H1 (cell line): Measurements from ENCODE around the gene DHDH. TPM values are rescaled to one million over a fixed set of nuclear protein-coding genes. Genes with fewer than 3 reads are reported as not detected.

Source experiments
- CTCF ChIA-PET: fragments of 300-600 bp; sonication (Branson Sonifier 250); formaldehyde crosslinking; loops from one replicate; lab custom pipeline; 2021; ENCODE audit not compliant: partially characterized antibody; lab: Charles Lee
- POLR2A ChIA-PET: fragments of 300-600 bp; sonication (Branson Sonifier 250); formaldehyde crosslinking; loops from one replicate; lab custom pipeline; 2021; ENCODE audit warnings: inconsistent platforms; ENCODE audit not compliant: partially characterized antibody; lab: Charles Lee
- DNase-seq, 2 experiments: peaks; one replicate each; pipeline versions ENCODE4 v3.0.0 to v3.0.0-alpha.2; 2010 to 2022; ENCODE audit warnings: low spot score in 2 of 2, low read depth in 1 of 2, mixed read lengths in 1 of 2
- FAIRE-seq: peaks from 2 replicates; lab custom pipeline; 2011; peaks lifted over from hg19 to GRCh38; lab: Jason Lieb, UNC
- H2AFZ ChIP-seq: 2 replicates; pipeline ENCODE4 v1.8.1; 2012; ENCODE audit warnings: low read length, inconsistent platforms
- H2AK5ac ChIP-seq: 2 replicates; pipeline ENCODE4 v1.6.1; 2013; ENCODE audit warnings: low read depth, low read length
- H2BK120ac ChIP-seq: replicated peaks from 2 replicates; pipeline ENCODE3; 2013; ENCODE audit warnings: low read depth, low read length, inconsistent platforms
- H2BK12ac ChIP-seq: 2 replicates; pipeline ENCODE4 v1.6.1; 2013; ENCODE audit warnings: low read depth, low read length
- H2BK15ac ChIP-seq: 2 replicates; pipeline ENCODE4 v1.6.1; 2013; ENCODE audit warnings: low read length
- H2BK20ac ChIP-seq: 2 replicates; pipeline ENCODE4 v1.6.1; 2013; ENCODE audit warnings: low read length
- H2BK5ac ChIP-seq: 2 replicates; pipeline ENCODE4 v1.6.1; 2013; ENCODE audit warnings: low read depth, low read length
- H3K14ac ChIP-seq: 2 replicates; pipeline ENCODE4 v1.6.1; 2013; ENCODE audit warnings: inconsistent platforms; ENCODE audit not compliant: insufficient read length
- H3K18ac ChIP-seq: 2 replicates; pipeline ENCODE4 v1.6.1; 2013; ENCODE audit warnings: low read length; ENCODE audit errors: extremely low read depth
- H3K23ac ChIP-seq: 2 replicates; pipeline ENCODE4 v1.6.1; 2013; ENCODE audit warnings: inconsistent platforms; ENCODE audit not compliant: insufficient read length
- H3K23me2 ChIP-seq: 2 replicates; pipeline ENCODE4 v1.6.1; 2013; ENCODE audit warnings: low read depth, low read length
- H3K27ac ChIP-seq: 2 replicates; pipeline ENCODE4 v1.6.1; 2011; ENCODE audit warnings: low read depth, low read length, inconsistent platforms
- H3K27me3 ChIP-seq, 4 experiments: replicated peaks in 1 of 4; 1 replicate in 1 of 4; 2 replicates in 3 of 4; pipeline versions ENCODE4 v1.6.1 to v1.8.1; 2011 to 2013; ENCODE audit warnings: low read length in 3 of 4, mild to moderate bottlenecking in 3 of 4, inconsistent platforms in 2 of 4, mixed read lengths in 2 of 4, moderate library complexity in 1 of 4; ENCODE audit not compliant: control insufficient read depth in 3 of 4, insufficient read depth in 3 of 4; ENCODE audit errors: extremely low read depth in 1 of 4
- H3K36me3 ChIP-seq, 4 experiments: 2 replicates each; pipeline versions ENCODE4 v1.6.1 to v1.8.1; 2011 to 2013; ENCODE audit warnings: mild to moderate bottlenecking in 4 of 4, low read length in 3 of 4, moderate library complexity in 2 of 4, control low read depth in 1 of 4, inconsistent platforms in 1 of 4; ENCODE audit not compliant: insufficient read depth in 4 of 4, control insufficient read depth in 2 of 4
- H3K4ac ChIP-seq: replicated peaks from 2 replicates; pipeline ENCODE3; 2013; ENCODE audit warnings: low read length, low read depth, mixed read lengths, inconsistent platforms; ENCODE audit not compliant: insufficient read length
- H3K4me1 ChIP-seq, 4 experiments: replicated peaks in 1 of 4; 1 replicate in 1 of 4; 2 replicates in 3 of 4; pipeline versions ENCODE4 v1.6.1 to v1.8.1; 2011 to 2013; ENCODE audit warnings: low read length in 3 of 4, inconsistent platforms in 2 of 4, mixed read lengths in 1 of 4; ENCODE audit not compliant: insufficient read depth in 4 of 4, control insufficient read depth in 3 of 4
- H3K4me2 ChIP-seq, 2 experiments: 2 replicates each; pipeline versions ENCODE4 v1.6.1 to v1.8.1; 2011 to 2013; ENCODE audit warnings: low read depth in 2 of 2, low read length in 2 of 2, control low read depth in 1 of 2, inconsistent platforms in 1 of 2, mild to moderate bottlenecking in 1 of 2; ENCODE audit not compliant: insufficient read depth in 1 of 2
- H3K4me3 ChIP-seq, 4 experiments: fragments of 200-600, 300-600 bp in 1 of 4; sonication (generic), shearing (Covaris generic), sonication (Bioruptor Twin) in 1 of 4; 2 replicates each; pipeline versions ENCODE4 v1.5.1 to v1.8.1; 2011 to 2016; ENCODE audit warnings: low read length in 4 of 4, low read depth in 3 of 4, control low read depth in 2 of 4, inconsistent platforms in 2 of 4, mild to moderate bottlenecking in 2 of 4, mixed read lengths in 1 of 4, moderate library complexity in 1 of 4; ENCODE audit not compliant: insufficient read depth in 2 of 4; ENCODE audit errors: extremely low read depth in 1 of 4
- H3K56ac ChIP-seq: replicated peaks from 2 replicates; pipeline ENCODE3; 2013; ENCODE audit warnings: low read depth, mild to moderate bottlenecking, mixed read lengths, low read length, inconsistent platforms; ENCODE audit not compliant: insufficient read length
- H3K79me1 ChIP-seq: 2 replicates; pipeline ENCODE4 v1.6.1; 2013; ENCODE audit warnings: low read depth, low read length, control low read depth
- H3K79me2 ChIP-seq, 2 experiments: 2 replicates each; pipeline versions ENCODE4 v1.6.1 to v1.8.1; 2012 to 2013; ENCODE audit warnings: low read length in 2 of 2, mild to moderate bottlenecking in 2 of 2, inconsistent platforms in 1 of 2; ENCODE audit not compliant: insufficient read depth in 2 of 2, control insufficient read depth in 1 of 2
- H3K9ac ChIP-seq, 4 experiments: replicated peaks in 1 of 4; 1 replicate in 1 of 4; 2 replicates in 3 of 4; pipeline versions ENCODE4 v1.6.1 to v1.8.1; 2011 to 2013; ENCODE audit warnings: low read depth in 3 of 4, low read length in 3 of 4, control low read depth in 2 of 4, mild to moderate bottlenecking in 2 of 4, moderate library complexity in 2 of 4, inconsistent platforms in 1 of 4; ENCODE audit errors: extremely low read depth in 1 of 4
- H3K9me3 ChIP-seq, 2 experiments: 2 replicates each; pipeline versions ENCODE4 v1.6.1 to v1.8.1; 2012 to 2013; ENCODE audit warnings: mild to moderate bottlenecking in 2 of 2, moderate library complexity in 2 of 2, control low read depth in 1 of 2, inconsistent platforms in 1 of 2, low read depth in 1 of 2, low read length in 1 of 2, mixed read lengths in 1 of 2; ENCODE audit not compliant: insufficient read depth in 2 of 2
- H4K20me1 ChIP-seq, 2 experiments: replicated peaks in 1 of 2; 2 replicates each; pipeline versions ENCODE3 to v1.8.1; 2011 to 2013; ENCODE audit warnings: inconsistent platforms in 2 of 2, low read length in 2 of 2, mild to moderate bottlenecking in 1 of 2; ENCODE audit not compliant: insufficient read depth in 2 of 2, control insufficient read depth in 1 of 2
- H4K5ac ChIP-seq: 2 replicates; pipeline ENCODE4 v1.6.1; 2013; ENCODE audit warnings: low read length, low read depth, mixed read lengths, inconsistent platforms; ENCODE audit not compliant: insufficient read length
- H4K8ac ChIP-seq: 2 replicates; pipeline ENCODE4 v1.8.0; 2013; ENCODE audit warnings: mild to moderate bottlenecking, moderate library complexity, low read length, inconsistent platforms; ENCODE audit not compliant: insufficient read depth; ENCODE audit errors: extremely low read depth
- H4K91ac ChIP-seq: replicated peaks from 2 replicates; pipeline ENCODE3; 2013; ENCODE audit warnings: low read length, mixed read lengths, inconsistent platforms; ENCODE audit not compliant: insufficient read length
- ATF2 ChIP-seq: IDR thresholded peaks from 2 replicates; pipeline ENCODE4 v1.6.1; 2012; ENCODE audit warnings: low read length, inconsistent platforms
- CREB1 ChIP-seq: IDR thresholded peaks from 2 replicates; pipeline ENCODE4 v1.6.1; 2012; ENCODE audit warnings: inconsistent platforms
- CTCF ChIP-seq, 3 experiments: IDR thresholded peaks; 1 replicate in 2 of 3; 2 replicates in 1 of 3; pipeline versions ENCODE4 v1.5.1 to v1.6.1; 2011; ENCODE audit warnings: low read length in 3 of 3, mild to moderate bottlenecking in 3 of 3, inconsistent platforms in 2 of 3, low read depth in 1 of 3, moderate library complexity in 1 of 3; ENCODE audit not compliant: insufficient read depth in 1 of 3; ENCODE audit errors: control extremely low read depth in 1 of 3
- EP300 ChIP-seq, 2 experiments: IDR thresholded peaks; 1 replicate in 1 of 2; 2 replicates in 1 of 2; pipeline ENCODE4 v1.6.1; 2011 to 2012; ENCODE audit warnings: low read depth in 2 of 2, low read length in 2 of 2, mild to moderate bottlenecking in 2 of 2, borderline replicate concordance in 1 of 2, inconsistent platforms in 1 of 2, moderate library complexity in 1 of 2
- KDM1A ChIP-seq: fragments of 200-600, 300-600 bp; sonication (generic); IDR thresholded peaks from 2 replicates; pipeline ENCODE4 v1.7.1; 2016; ENCODE audit warnings: mild to moderate bottlenecking, low read length, borderline replicate concordance
- PHF8 ChIP-seq: fragments of 200-600 bp; sonication (generic); conservative IDR thresholded peaks from 2 replicates; pipeline ENCODE4 v1.7.1; 2012; ENCODE audit warnings: low read depth, mild to moderate bottlenecking, inconsistent platforms, low read length, moderate library complexity
- SIX5 ChIP-seq: IDR thresholded peaks from 2 replicates; pipeline ENCODE4 v1.6.1; 2011; ENCODE audit warnings: mild to moderate bottlenecking, low read depth, low read length
- WGBS, 2 experiments: shearing (Covaris generic) in 1 of 2; methylation state at CpG; one replicate each; pipeline versions ENCODE4 v1.1.6 to v1.1.7; 2013 to 2015; ENCODE audit warnings: low lambda C conversion rate in 2 of 2, mixed read lengths in 2 of 2, inconsistent platforms in 1 of 2, low coverage in 1 of 2, missing lambda C conversion rate in 1 of 2; ENCODE audit not compliant: insufficient replicate concordance in 2 of 2, insufficient coverage in 1 of 2, insufficient read length in 1 of 2; ENCODE audit errors: extremely low coverage in 1 of 2, missing lambda C conversion rate in 1 of 2; 5-methylcytosine and 5-hydroxymethylcytosine counted together
- polyA plus RNA-seq, 7 experiments: library from polyadenylated mRNA; depleted of rRNA in 3 of 7; stranded (reverse) in 5 of 7; unstranded in 2 of 7; fragments of >200 nt in 5 of 7; fragments of 200-250 nt in 2 of 7; gene quantifications; 1 replicate in 5 of 7; 2 replicates in 1 of 7; 4 replicates in 1 of 7; pipeline versions ENCODE4 v1.2.1 to v1.2.3, GENCODE V29; 2011 to 2013; ENCODE audit warnings: missing spikeins in 2 of 7, mixed read lengths in 2 of 7
- total RNA-seq: library from RNA; stranded (reverse); fragmentation: NEBNext Ultra II Directional; extraction: Animal tissue kit (Norgen Biotek cat#: 25700); gene quantifications from 2 replicates; pipeline ENCODE4 v1.2.1, GENCODE V29; 2021

DHDH gene
- total and polyA plus RNA-seq, 2 of the 8 experiments (the other 6 are each of a cell fraction or from before 2014, with no cell fraction given): 2.2 to 2.8 TPM

GRCh38 chr19:48940902-48941301, 7.4 kb downstream of the DHDH start:
- Histone ChIP-seq H2AFZ (no peak overlapping the region), H2BK12ac (no peak overlapping the region), H3K56ac (no peak overlapping the region), H3K4ac (no peak overlapping the region), H3K4me3 (no peak overlapping the region), H3K9ac (no peak overlapping the region), H2BK15ac (no peak overlapping the region), H2BK120ac (no peak overlapping the region), H3K27me3 (no peaks in the 10 kb centered on the region), H3K79me1 (no peaks in the 10 kb centered on the region; the same call in 1 of the 2 replicates), H3K23me2 (no peaks in the 10 kb centered on the region), H4K91ac (no peak overlapping the region), H4K5ac (no peak overlapping the region), H4K8ac (no peak overlapping the region), H3K14ac (no peak overlapping the region), H3K23ac (no peak overlapping the region), H3K27ac (no peak overlapping the region), H3K4me2 (no peak overlapping the region), H2BK5ac (no peak overlapping the region), H4K20me1 (peaks cover 0 to 2% of the 10 kb centered on the region in 2 experiments), H2BK20ac (no peak overlapping the region), H3K4me1 (no peaks in the 10 kb centered on the region), H2AK5ac (no peak overlapping the region), H3K79me2 (no peaks in the 10 kb centered on the region), H3K9me3 (no peaks in the 10 kb centered on the region), H3K18ac (no peak overlapping the region), H3K36me3 (no peaks in the 10 kb centered on the region)
- ChIA-PET CTCF (interaction anchor here (0.6 to 1.1 kb wide), 3 partner anchors 12 to 91 kb away, joined by 3 to 5 read pairs (median 3); partner anchors contain the start of gene CGB2), POLR2A (interaction anchor here (0.6 to 2.1 kb wide), 6 partner anchors 9 to 79 kb away, joined by 3 to 6 read pairs (median 3); no protein-coding TSS in a partner anchor)
- DNase-seq (no peak), FAIRE-seq (no peak)
- 91% methylated on average over 5 of the region's 5 CpGs; no CpG with 5 or more reads in 1 of the 2 experiments for WGBS, 2 experiments
- TF ChIP-seq CREB1: no peak
- no peak for TF ChIP-seq EP300 (IDR thresholded peaks at IDR 0.05; ENCODE audit: borderline replicate concordance in 1 of 2, low read depth in 2 of 2, low read length in 2 of 2)
- TF ChIP-seq CTCF (IDR thresholded peaks at IDR 0.05; ENCODE audit: control extremely low read depth in 1 of 3, insufficient read depth in 1 of 3, low read depth in 1 of 3, low read length in 3 of 3): no peak
- TF ChIP-seq KDM1A: no peak
- no peak for TF ChIP-seq PHF8
- TF ChIP-seq ATF2: no peak
- TF ChIP-seq SIX5: no peak
